Lung (tissue), 12 donors: ENCODE data around the gene FOXC1. TPM values are rescaled to one million over a fixed set of nuclear protein-coding genes. Genes with fewer than 3 reads are reported as not detected.

Experiments
- ATAC-seq: fragments of 200-7000 bp; cut with Tn5 transposase; one replicate; pipeline ENCODE4 v1.9.1; 2020; ENCODE audit warnings: moderate number of reproducible peaks; ENCODE audit not compliant: insufficient read depth, low FRiP score
- DNase-seq, 3 donors: peaks; one replicate each; pipeline ENCODE4 v3.0.0-alpha.2; 2013 to 2017
- H3K27ac ChIP-seq, 2 donors: one replicate each; pipeline ENCODE4 v1.5.1; 2013; ENCODE audit warnings: mild to moderate bottlenecking in 2 of 2, moderate library complexity in 2 of 2, control low read depth in 1 of 2, inconsistent platforms in 1 of 2, low read depth in 1 of 2, low read length in 1 of 2
- H3K27me3 ChIP-seq, 3 donors: one replicate each; pipeline ENCODE4 v1.5.1; 2013; ENCODE audit warnings: low read length in 2 of 3; ENCODE audit not compliant: control insufficient read depth in 3 of 3, insufficient read depth in 3 of 3
- H3K36me3 ChIP-seq, 4 donors: one replicate each; pipeline ENCODE4 v1.5.1; 2013; ENCODE audit warnings: low read length in 4 of 4, mild to moderate bottlenecking in 1 of 4, moderate library complexity in 1 of 4; ENCODE audit not compliant: control insufficient read depth in 4 of 4, insufficient read depth in 4 of 4
- H3K4me1 ChIP-seq, 5 donors: one replicate each; pipeline ENCODE4 v1.5.1; 2013; ENCODE audit warnings: low read length in 5 of 5, mild to moderate bottlenecking in 2 of 5, moderate library complexity in 1 of 5; ENCODE audit not compliant: control insufficient read depth in 5 of 5, insufficient read depth in 5 of 5
- H3K4me3 ChIP-seq: one replicate; pipeline ENCODE4 v1.5.1; 2013; ENCODE audit warnings: mild to moderate bottlenecking, control low read depth, moderate library complexity
- H3K9ac ChIP-seq, 2 donors: one replicate each; pipeline ENCODE4 v1.5.1; 2013; ENCODE audit warnings: low read length in 2 of 2, control low read depth in 1 of 2; ENCODE audit not compliant: insufficient read depth in 1 of 2
- H3K9me3 ChIP-seq, 4 donors: one replicate each; pipeline ENCODE4 v1.5.1; 2013; ENCODE audit warnings: low read length in 3 of 4, mild to moderate bottlenecking in 1 of 4, moderate library complexity in 1 of 4; ENCODE audit not compliant: control insufficient read depth in 4 of 4, insufficient read depth in 3 of 4
- CTCF ChIP-seq: IDR thresholded peaks from 2 replicates; pipeline ENCODE4 v1.5.1; 2012; ENCODE audit warnings: mild to moderate bottlenecking; ENCODE audit errors: control extremely low read depth, extremely low read depth
- WGBS, 2 donors: extraction: QIAGEN DNeasy Blood & Tissue Kit; methylation state at CpG; one replicate each; pipeline ENCODE4 v1.1.7; 2013; 5-methylcytosine and 5-hydroxymethylcytosine counted together
- polyA plus RNA-seq, 2 donors: library from polyadenylated mRNA; stranded (reverse); fragments of 200-250 nt; gene quantifications; one replicate each; pipeline ENCODE4 v1.2.1, GENCODE V29; 2013
- total RNA-seq, 2 donors: library from RNA; depleted of rRNA in 1 of 2; stranded (reverse); fragments of >200 nt in 1 of 2; gene quantifications; one replicate each; pipeline ENCODE4 v1.2.1, GENCODE V29; 2014 to 2021
- donor health status: control.
- donor health status: control.
- donor health status: Bipolar disorder and iron deficiency.
- donor health status: healthy.
- donor health status: DM: yes; HTN: yes; CAD: no.

Gene FOXC1
- total and polyA plus RNA-seq, 4 donors = 1.4 to 6.2 (median 2.5) TPM

GRCh38 chr6:1584146-1584545, 25.6 kb upstream of the FOXC1 start:
- H3K9ac ChIP-seq = no peak overlapping the region
- no peak overlapping the region for H3K4me3 ChIP-seq
- peaks cover 0 to 5% (median 0%) of the 10 kb centered on the region in 4 donors for H3K9me3 ChIP-seq
- peaks cover 0 to 3% (median 3%) of the 10 kb centered on the region in 3 donors for H3K27me3 ChIP-seq
- no peak for DNase-seq
- H3K4me1 ChIP-seq = peaks cover 0 to 2% (median 0%) of the 10 kb centered on the region in 5 donors
- H3K36me3 ChIP-seq = no peaks in the 10 kb centered on the region
- ATAC-seq = no peak
- WGBS, 2 donors = 72 to 86% methylated on average over 5 of the region's 5 CpGs
- no peak overlapping the region for H3K27ac ChIP-seq
- no peak for TF ChIP-seq CTCF

- Histone ChIP-seq H3K27ac (no peak overlapping the region), H3K36me3 (no peaks in the 10 kb centered on the region), H3K9me3 (peaks cover 0 to 5% (median 0%) of the 10 kb centered on the region in 4 donors), H3K4me3 (no peak overlapping the region), H3K4me1 (no peaks in the 10 kb centered on the region), H3K9ac (no peak overlapping the region), H3K27me3 (peaks cover 0 to 3% (median 3%) of the 10 kb centered on the region in 3 donors)
- 75 to 80% methylated on average over 14 of the region's 14 CpGs for WGBS, 2 donors
- TF ChIP-seq CTCF = no peak
- ATAC-seq = no peak
- no peak for DNase-seq
Observed at GRCh38 chr6:1584996-1585668, 24.6 kb upstream of the FOXC1 start.

GRCh38 chr6:1585669-1586049, 24.1 kb upstream of the FOXC1 start:
- TF ChIP-seq CTCF = no peak
- Histone ChIP-seq H3K36me3 (no peaks in the 10 kb centered on the region), H3K4me3 (no peak overlapping the region), H3K9ac (no peak overlapping the region), H3K27ac (no peak overlapping the region), H3K4me1 (no peaks in the 10 kb centered on the region), H3K27me3 (peaks cover 0 to 5% (median 3%) of the 10 kb centered on the region in 3 donors), H3K9me3 (peaks cover 0 to 5% (median 0%) of the 10 kb centered on the region in 4 donors)
- no peak for ATAC-seq
- DNase-seq = no peak
- WGBS, 2 donors = 90% methylated on average over 12 of the region's 12 CpGs
